Neural crest cell (in vitro differentiated cells): Measurements from ENCODE around the gene NLGN3. TPM values are rescaled to one million over a fixed set of nuclear protein-coding genes. Genes with fewer than 3 reads are reported as not detected.

Experiments
- DNase-seq: peaks from one replicate; pipeline ENCODE4 v3.0.0; 2021; ENCODE audit warnings: low read depth, mixed read lengths, low spot score
- H3K27ac Mint-ChIP-seq: one replicate; pipeline ENCODE4 v1.8.0; 2021; ENCODE audit warnings: mild to moderate bottlenecking, mixed read lengths; ENCODE audit not compliant: unreplicated experiment
- H3K27me3 Mint-ChIP-seq: 2 replicates; pipeline ENCODE4 v1.8.0; 2021; ENCODE audit warnings: low read depth, mild to moderate bottlenecking, mixed read lengths
- H3K36me3 Mint-ChIP-seq: 2 replicates; pipeline ENCODE4 v1.8.0; 2021; ENCODE audit warnings: low read depth, mild to moderate bottlenecking, mixed read lengths
- H3K4me1 Mint-ChIP-seq: 2 replicates; pipeline ENCODE4 v1.8.0; 2021; ENCODE audit warnings: mixed read lengths
- H3K4me3 Mint-ChIP-seq: one replicate; pipeline ENCODE4 v1.8.0; 2021; ENCODE audit warnings: mild to moderate bottlenecking, mixed read lengths
- H3K9me3 Mint-ChIP-seq: 2 replicates; pipeline ENCODE4 v1.8.0; 2021; ENCODE audit warnings: mixed read lengths
- CTCF ChIP-seq: fragments of 200-600 bp; sonication (generic); conservative IDR thresholded peaks from 2 replicates; pipeline ENCODE4 v1.5.0; 2021; ENCODE audit warnings: antibody characterized with exemption, mild to moderate bottlenecking
- total RNA-seq: library from RNA; stranded (reverse); gene quantifications from 2 replicates; pipeline ENCODE4 v1.2.1, GENCODE V29; 2021

The NLGN3 gene
- total RNA-seq, 1 donor from 2014 or later: 31.5 TPM

- H3K9me3 Mint-ChIP-seq: peaks cover 3% of the 10 kb centered on the region
- no peak overlapping the region for H3K27ac Mint-ChIP-seq
- no peak overlapping the region for H3K4me3 Mint-ChIP-seq
- no peak for TF ChIP-seq CTCF
- no peak for DNase-seq
- no peaks in the 10 kb centered on the region for H3K36me3 Mint-ChIP-seq
- H3K4me1 Mint-ChIP-seq: peaks cover 12% of the 10 kb centered on the region
- no peaks in the 10 kb centered on the region for H3K27me3 Mint-ChIP-seq
These were observed 70.8 kb downstream of the NLGN3 start for GRCh38 chrX:71215338-71215912.

GRCh38 chrX:71216485-71216884, 71.8 kb downstream of the NLGN3 start:
- no peaks in the 10 kb centered on the region for H3K36me3 Mint-ChIP-seq
- no peak for TF ChIP-seq CTCF
- no peak overlapping the region for H3K27ac Mint-ChIP-seq
- DNase-seq: no peak
- H3K9me3 Mint-ChIP-seq: peaks cover 3% of the 10 kb centered on the region
- H3K4me3 Mint-ChIP-seq: no peak overlapping the region
- H3K4me1 Mint-ChIP-seq: peaks cover 14% of the 10 kb centered on the region
- H3K27me3 Mint-ChIP-seq: no peaks in the 10 kb centered on the region

- DNase-seq: no peak
- H3K4me1 Mint-ChIP-seq: peaks cover 19% of the 10 kb centered on the region
- no peak overlapping the region for H3K4me3 Mint-ChIP-seq
- H3K36me3 Mint-ChIP-seq: no peaks in the 10 kb centered on the region
- H3K27ac Mint-ChIP-seq: no peak overlapping the region
- peaks cover 3% of the 10 kb centered on the region for H3K9me3 Mint-ChIP-seq
- no peak for TF ChIP-seq CTCF
- H3K27me3 Mint-ChIP-seq: no peaks in the 10 kb centered on the region
These were observed 72.7 kb downstream of the NLGN3 start for GRCh38 chrX:71217298-71217697.

Other genes with a start within 250 kb of the NLGN3 start
- gene TEX11, start 236.1 kb upstream of the NLGN3 start, total RNA-seq: not detected in 2 replicates
- gene SLC7A3, start 213.7 kb upstream of the NLGN3 start, total RNA-seq: 14.0 and 14.8 TPM in 2 replicates
- 77.5 and 78.3 TPM in 2 replicates for gene SNX12, start 76.5 kb upstream of the NLGN3 start, total RNA-seq
- 10.1 and 12.0 TPM in 2 replicates for gene FOXO4, start 49.0 kb upstream of the NLGN3 start, total RNA-seq
- gene CXorf65, start 38.1 kb upstream of the NLGN3 start, total RNA-seq: not detected in 2 replicates
- gene IL2RG, start 33.3 kb upstream of the NLGN3 start, total RNA-seq: not detected in 2 replicates
- 72.5 and 76.3 TPM in 2 replicates for gene MED12, start 26.2 kb upstream of the NLGN3 start, total RNA-seq
- 12.3 and 12.4 TPM in 2 replicates for gene GJB1, start 78.4 kb downstream of the NLGN3 start, total RNA-seq
- gene ZMYM3, start 109.3 kb downstream of the NLGN3 start, total RNA-seq: 85.2 and 87.1 TPM in 2 replicates
- gene NONO, start 138.8 kb downstream of the NLGN3 start, total RNA-seq: 990 and 1,032 TPM in 2 replicates
- 7.1 and 10.2 TPM in 2 replicates for gene ITGB1BP2, start 156.9 kb downstream of the NLGN3 start, total RNA-seq
- 31.9 and 37.1 TPM in 2 replicates for gene TAF1, start 221.5 kb downstream of the NLGN3 start, total RNA-seq